ENCODE data around the gene TOMM40. TPM values are rescaled to one million over a fixed set of nuclear protein-coding genes. Genes with fewer than 3 reads are reported as not detected.

The TOMM40 gene
- total and polyA plus RNA-seq, 7 experiments from 2014 or later: 26.3 to 73.3 (median 37.5) TPM

DNA sequence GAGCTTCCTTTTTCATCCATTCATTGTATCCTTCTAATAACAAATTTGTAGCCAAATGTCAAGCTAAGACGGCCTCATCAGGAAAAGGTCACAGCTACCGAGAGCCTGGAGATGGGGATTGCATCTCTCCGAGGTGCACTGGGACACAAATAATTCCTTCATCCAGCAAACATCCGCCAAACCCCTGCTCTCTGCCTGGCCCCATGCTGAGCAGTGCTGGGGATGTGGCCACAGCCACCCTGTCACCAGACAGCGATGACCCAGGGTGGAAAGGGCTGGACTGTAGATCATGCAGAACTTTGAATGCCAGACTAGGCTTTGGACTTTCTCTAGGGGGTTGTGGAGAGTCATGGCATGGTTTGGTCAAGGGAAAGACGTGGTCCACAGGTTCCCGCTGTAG, 1.9 kb downstream of the TOMM40 start:
- intact Hi-C loops (cut with micrococcal nuclease): loop anchor here in 1 of 2 donors (5.0 kb wide), 2 partner anchors 201 to 994 kb away; partner anchors contain the start of gene IRF2BP1
- H3K4me3 ChIP-seq (ENCODE audit: low read length): no peak overlapping the region
- no peak for ATAC-seq
- no peak overlapping the region for H3K27ac ChIP-seq (ENCODE audit: low read depth, low read length)
- Mint-ChIP-seq H3K27me3 (no peaks in the 10 kb centered on the region), H3K4me3 (peak overlapping the region; percentile 72 to 96 (median 88)), H3K36me3 (peaks cover 0 to 25% (median 5%) of the 10 kb centered on the region in 5 donors), H3K9me3 (peaks cover 0 to 5% (median 0%) of the 10 kb centered on the region in 11 donors), H3K27ac (peak overlapping the region in 7 of 9 donors; percentile 40 to 90 (median 81)), H3K4me1 (peaks cover 18 to 44% (median 32%) of the 10 kb centered on the region in 7 donors)
- DNase-seq: no peak
- ChIA-PET POLR2A (no interaction called here), CTCF (no interaction called here)
- no peaks in the 10 kb centered on the region for H3K9me3 ChIP-seq (ENCODE audit: control insufficient read depth in 2 of 3, low read length in 3 of 3)
- H3K4me1 ChIP-seq (ENCODE audit: control insufficient read depth in 2 of 2, insufficient read depth in 2 of 2, low read length in 2 of 2): peaks cover 10 to 20% of the 10 kb centered on the region in 2 donors
- no peaks in the 10 kb centered on the region for H3K27me3 ChIP-seq (ENCODE audit: control insufficient read depth in 2 of 2, insufficient read depth in 2 of 2, low read length in 2 of 2)
- H3K36me3 ChIP-seq (ENCODE audit: control insufficient read depth in 2 of 3, insufficient read depth in 3 of 3, low read length in 3 of 3): peaks cover 0 to 57% (median 18%) of the 10 kb centered on the region in 3 experiments

DNA sequence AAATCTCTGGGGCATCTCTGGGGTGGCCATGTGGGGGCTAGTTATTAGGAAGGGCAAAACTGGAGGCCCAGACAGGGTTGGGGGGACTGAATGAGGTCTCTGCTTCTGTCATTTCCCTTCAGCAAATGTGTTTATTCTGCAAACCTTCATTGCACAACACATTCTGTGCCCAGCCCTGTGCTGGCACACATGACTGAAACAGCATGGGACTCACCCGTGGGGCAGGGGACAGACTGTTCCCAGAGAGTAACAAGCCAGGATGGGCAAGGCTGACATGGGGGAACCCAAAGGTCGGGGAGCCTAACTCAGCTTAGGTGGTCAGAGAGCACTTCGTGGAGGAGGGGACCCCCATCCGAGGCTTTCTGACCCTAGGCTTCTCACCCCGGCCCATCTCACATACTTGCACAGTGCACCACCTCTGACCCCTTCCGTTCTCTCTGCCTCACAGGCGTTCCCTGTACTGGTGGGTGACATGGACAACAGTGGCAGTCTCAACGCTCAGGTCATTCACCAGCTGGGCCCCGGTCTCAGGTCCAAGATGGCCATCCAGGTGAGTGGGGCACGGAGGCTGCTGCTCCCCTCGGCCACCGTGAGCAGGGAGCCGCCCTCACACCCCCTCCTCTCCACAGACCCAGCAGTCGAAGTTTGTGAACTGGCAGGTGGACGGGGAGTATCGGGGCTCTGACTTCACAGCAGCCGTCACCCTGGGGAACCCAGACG, 2.4 kb downstream of the TOMM40 start:
- CTCF ChIA-PET: no interaction called here
- ATAC-seq (no peak), DNase-seq (no peak)
- Mint-ChIP-seq H3K4me1 (peaks cover 18 to 44% (median 32%) of the 10 kb centered on the region in 7 donors), H3K4me3 (peak overlapping the region; percentile 41 to 96 (median 88)), H3K27ac (peak overlapping the region in 3 of 9 donors; percentile 33 to 40 (median 36)), H3K27me3 (no peaks in the 10 kb centered on the region), H3K36me3 (peaks cover 0 to 28% (median 5%) of the 10 kb centered on the region in 5 donors), H3K9me3 (peaks cover 0 to 5% (median 0%) of the 10 kb centered on the region in 11 donors)
- Histone ChIP-seq H3K9me3 (ENCODE audit: control insufficient read depth in 2 of 3, low read length in 3 of 3) (no peaks in the 10 kb centered on the region), H3K36me3 (ENCODE audit: control insufficient read depth in 2 of 3, insufficient read depth in 3 of 3, low read length in 3 of 3) (peaks cover 0 to 60% (median 18%) of the 10 kb centered on the region in 3 experiments), H3K27ac (ENCODE audit: low read depth, low read length) (no peak overlapping the region), H3K27me3 (ENCODE audit: control insufficient read depth in 2 of 2, insufficient read depth in 2 of 2, low read length in 2 of 2) (no peaks in the 10 kb centered on the region), H3K4me3 (ENCODE audit: low read length) (no peak overlapping the region), H3K4me1 (ENCODE audit: control insufficient read depth in 2 of 2, insufficient read depth in 2 of 2, low read length in 2 of 2) (peaks cover 10 to 20% of the 10 kb centered on the region in 2 donors)
- intact Hi-C loops (cut with micrococcal nuclease): loop anchor here in 1 of 2 donors (5.0 kb wide), 2 partner anchors 201 to 994 kb away; partner anchors contain the start of gene IRF2BP1
- POLR2A ChIA-PET: no interaction called here

DNA sequence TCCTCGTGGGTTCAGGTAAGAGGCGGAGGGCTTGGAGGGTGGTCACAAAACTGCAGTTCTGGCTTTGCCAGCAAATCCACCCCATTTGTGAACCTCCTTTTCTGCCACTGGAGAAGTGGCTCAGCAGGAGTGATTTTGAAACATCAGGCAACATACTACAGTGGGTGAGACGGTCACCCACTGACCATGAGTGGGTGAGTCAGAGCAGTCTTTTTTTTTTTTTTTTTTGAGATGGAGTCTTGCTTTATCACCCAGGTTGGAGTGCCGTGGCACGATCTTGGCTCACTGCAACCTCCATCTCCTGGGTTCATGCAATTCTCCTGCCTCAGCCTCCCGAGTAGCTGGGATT, 3.0 kb downstream of the TOMM40 start:
- ATAC-seq (no peak), DNase-seq (no peak)
- H3K27ac ChIP-seq (ENCODE audit: low read depth, low read length): no peak overlapping the region
- intact Hi-C loops (cut with micrococcal nuclease): loop anchor here in 1 of 2 donors (5.0 kb wide), 2 partner anchors 202 to 993 kb away; partner anchors contain the start of gene IRF2BP1
- Mint-ChIP-seq H3K27me3 (no peaks in the 10 kb centered on the region), H3K27ac (peak overlapping the region in 1 of 9 donors; percentile 36), H3K9me3 (peaks cover 0 to 4% (median 0%) of the 10 kb centered on the region in 11 donors), H3K4me3 (no peak overlapping the region), H3K4me1 (peaks cover 16 to 42% (median 30%) of the 10 kb centered on the region in 7 donors), H3K36me3 (peaks cover 0 to 28% (median 5%) of the 10 kb centered on the region in 5 donors)
- ChIA-PET CTCF (no interaction called here), POLR2A (no interaction called here)
- H3K36me3 ChIP-seq (ENCODE audit: control insufficient read depth in 2 of 3, insufficient read depth in 3 of 3, low read length in 3 of 3): peaks cover 0 to 60% (median 18%) of the 10 kb centered on the region in 3 experiments
- no peaks in the 10 kb centered on the region for H3K27me3 ChIP-seq (ENCODE audit: control insufficient read depth in 2 of 2, insufficient read depth in 2 of 2, low read length in 2 of 2)
- no peak overlapping the region for H3K4me3 ChIP-seq (ENCODE audit: low read length)
- H3K9me3 ChIP-seq (ENCODE audit: control insufficient read depth in 2 of 3, low read length in 3 of 3): no peaks in the 10 kb centered on the region
- peaks cover 10 to 20% of the 10 kb centered on the region in 2 donors for H3K4me1 ChIP-seq (ENCODE audit: control insufficient read depth in 2 of 2, insufficient read depth in 2 of 2, low read length in 2 of 2)

DNA sequence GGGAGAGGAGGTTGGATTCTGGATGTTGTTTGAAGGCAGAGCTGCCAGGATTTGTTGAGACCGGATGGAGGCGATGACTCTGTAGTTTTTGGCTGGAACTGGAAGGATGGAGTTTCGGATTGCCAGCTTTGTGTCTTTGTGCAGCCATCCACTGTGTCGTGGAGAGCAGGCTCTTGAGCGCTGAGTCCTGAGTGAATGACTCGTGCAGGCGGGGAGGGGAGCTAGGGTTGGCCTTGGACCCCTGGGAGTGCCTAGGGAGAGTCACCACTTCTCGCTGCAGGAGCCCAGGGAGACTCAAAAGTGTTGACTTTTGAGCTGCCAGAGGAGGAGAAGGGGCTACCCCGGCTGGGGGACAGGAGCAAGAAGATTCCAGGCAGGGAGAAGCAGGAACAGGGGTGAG, 3.9 kb downstream of the TOMM40 start:
- ChIA-PET CTCF (no interaction called here), POLR2A (interaction anchor here (0.6 kb wide), 1 partner anchor 16 kb away, joined by 3 read pairs; no protein-coding TSS in a partner anchor)
- Mint-ChIP-seq H3K36me3 (peaks cover 0 to 30% (median 6%) of the 10 kb centered on the region in 5 donors), H3K27me3 (no peaks in the 10 kb centered on the region), H3K9me3 (peaks cover 0 to 2% (median 0%) of the 10 kb centered on the region in 11 donors), H3K27ac (no peak overlapping the region), H3K4me3 (peak overlapping the region in 2 of 10 donors; percentile 39 to 41), H3K4me1 (peaks cover 13 to 34% (median 28%) of the 10 kb centered on the region in 7 donors)
- DNase-seq (no peak), ATAC-seq (no peak)
- no peak overlapping the region for H3K4me3 ChIP-seq (ENCODE audit: low read length)
- H3K9me3 ChIP-seq (ENCODE audit: control insufficient read depth in 2 of 3, low read length in 3 of 3): no peaks in the 10 kb centered on the region
- no peaks in the 10 kb centered on the region for H3K27me3 ChIP-seq (ENCODE audit: control insufficient read depth in 2 of 2, insufficient read depth in 2 of 2, low read length in 2 of 2)
- intact Hi-C loops (cut with micrococcal nuclease): loop anchor here in 1 of 2 donors (5.0 kb wide), 2 partner anchors 203 to 992 kb away; partner anchors contain the start of gene IRF2BP1
- H3K4me1 ChIP-seq (ENCODE audit: control insufficient read depth in 2 of 2, insufficient read depth in 2 of 2, low read length in 2 of 2): peaks cover 6 to 14% of the 10 kb centered on the region in 2 donors
- peaks cover 0 to 65% (median 18%) of the 10 kb centered on the region in 3 experiments for H3K36me3 ChIP-seq (ENCODE audit: control insufficient read depth in 2 of 3, insufficient read depth in 3 of 3, low read length in 3 of 3)
- no peak overlapping the region for H3K27ac ChIP-seq (ENCODE audit: low read depth, low read length)

DNA sequence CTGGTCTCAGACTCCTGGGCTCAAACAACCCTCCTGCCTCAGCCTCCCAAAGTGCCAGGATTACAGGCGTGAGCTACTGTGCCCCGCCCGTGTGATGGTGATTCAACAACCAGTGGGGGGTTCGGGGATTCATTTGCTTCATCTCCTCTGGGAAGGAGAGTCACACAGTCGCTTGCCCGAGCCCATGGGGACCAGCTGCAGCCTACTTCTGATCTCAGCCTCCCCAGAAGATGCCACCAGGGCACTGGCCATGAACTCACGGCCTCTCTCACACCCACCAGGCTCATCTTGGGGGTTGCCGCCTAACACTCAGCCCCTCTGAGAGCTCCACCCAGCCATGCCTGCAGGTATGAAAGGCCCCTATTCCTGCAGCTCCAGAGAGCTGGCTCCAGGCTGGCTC, 6.8 kb downstream of the TOMM40 start:
- no peaks in the 10 kb centered on the region for H3K4me1 ChIP-seq (ENCODE audit: control insufficient read depth in 2 of 2, insufficient read depth in 2 of 2, low read length in 2 of 2)
- H3K4me3 ChIP-seq (ENCODE audit: low read length): no peak overlapping the region
- H3K27ac ChIP-seq (ENCODE audit: low read depth, low read length): no peak overlapping the region
- Mint-ChIP-seq H3K36me3 (peaks cover 0 to 39% (median 16%) of the 10 kb centered on the region in 5 donors), H3K4me3 (no peak overlapping the region), H3K27me3 (no peaks in the 10 kb centered on the region), H3K27ac (no peak overlapping the region), H3K4me1 (peaks cover under 1 to 9% (median 5%) of the 10 kb centered on the region in 7 donors), H3K9me3 (no peaks in the 10 kb centered on the region)
- ChIA-PET POLR2A (no interaction called here), CTCF (interaction anchor here (0.6 kb wide), 1 partner anchor 75 kb away, joined by 3 read pairs; no protein-coding TSS in a partner anchor)
- no peaks in the 10 kb centered on the region for H3K27me3 ChIP-seq (ENCODE audit: control insufficient read depth in 2 of 2, insufficient read depth in 2 of 2, low read length in 2 of 2)
- no peaks in the 10 kb centered on the region for H3K9me3 ChIP-seq (ENCODE audit: control insufficient read depth in 2 of 3, low read length in 3 of 3)
- no peak for DNase-seq
- no peak for ATAC-seq
- H3K36me3 ChIP-seq (ENCODE audit: control insufficient read depth in 2 of 3, insufficient read depth in 3 of 3, low read length in 3 of 3): peaks cover 0 to 84% (median 18%) of the 10 kb centered on the region in 3 experiments
- intact Hi-C loops (cut with micrococcal nuclease): no loop called here

DNA sequence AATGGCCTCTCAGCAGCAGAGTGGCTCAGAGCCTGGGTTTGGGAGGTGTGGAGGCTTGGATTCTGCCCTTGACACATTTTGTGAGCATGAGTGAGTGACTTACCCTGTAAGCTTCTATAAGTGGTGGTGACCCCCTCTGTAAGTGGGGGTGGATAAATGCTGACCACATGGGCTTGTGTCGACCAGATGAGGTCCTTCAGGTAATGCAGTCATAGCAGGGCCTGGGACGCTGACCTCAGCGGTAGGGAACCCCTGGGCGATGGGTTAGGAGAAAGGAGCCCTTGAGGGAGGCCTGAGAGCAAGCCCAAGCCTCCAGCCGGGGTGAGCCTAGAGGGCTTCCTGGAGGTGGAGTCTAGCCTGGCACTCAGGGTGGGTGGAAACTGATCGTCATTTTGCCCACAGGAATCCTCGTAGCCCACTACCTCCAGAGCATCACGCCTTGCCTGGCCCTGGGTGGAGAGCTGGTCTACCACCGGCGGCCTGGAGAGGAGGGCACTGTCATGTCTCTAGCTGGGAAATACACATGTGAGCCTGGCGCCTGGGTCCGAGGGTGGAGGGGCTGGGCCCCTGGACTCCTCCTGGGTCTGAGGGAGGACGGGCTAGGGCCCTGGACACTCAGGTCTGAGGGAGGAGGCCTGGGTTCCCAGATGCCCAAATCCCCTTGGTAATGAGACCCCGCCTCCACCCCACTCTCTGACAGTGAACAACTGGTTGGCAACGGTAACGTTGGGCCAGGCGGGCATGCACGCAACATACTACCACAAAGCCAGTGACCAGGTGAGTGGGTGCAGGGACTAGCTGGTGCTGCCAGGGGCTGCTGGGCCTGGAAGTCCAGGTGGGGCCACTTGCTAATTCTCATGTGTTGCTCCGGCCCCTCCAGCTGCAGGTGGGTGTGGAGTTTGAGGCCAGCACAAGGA, 9.5 kb downstream of the TOMM40 start:
- H3K4me1 Mint-ChIP-seq: peaks cover 0 to 10% (median 0%) of the 10 kb centered on the region in 7 donors

More for the DNA sequence above, 9.5 kb downstream of the TOMM40 start:
- Histone ChIP-seq H3K4me1 (ENCODE audit: control insufficient read depth in 2 of 2, insufficient read depth in 2 of 2, low read length in 2 of 2) (no peaks in the 10 kb centered on the region), H3K27me3 (ENCODE audit: control insufficient read depth in 2 of 2, insufficient read depth in 2 of 2, low read length in 2 of 2) (no peaks in the 10 kb centered on the region), H3K9me3 (ENCODE audit: control insufficient read depth in 2 of 3, low read length in 3 of 3) (no peaks in the 10 kb centered on the region), H3K27ac (ENCODE audit: low read depth, low read length) (no peak overlapping the region), H3K36me3 (ENCODE audit: control insufficient read depth in 2 of 3, insufficient read depth in 3 of 3, low read length in 3 of 3) (peaks cover 0 to 64% (median 10%) of the 10 kb centered on the region in 3 experiments), H3K4me3 (ENCODE audit: low read length) (no peak overlapping the region)
- ChIA-PET CTCF (no interaction called here), POLR2A (no interaction called here)
- Mint-ChIP-seq H3K27me3 (peaks cover 0 to 5% (median 0%) of the 10 kb centered on the region in 5 donors), H3K36me3 (peaks cover 0 to 25% (median 8%) of the 10 kb centered on the region in 5 donors), H3K27ac (peak overlapping the region in 1 of 9 donors; percentile 45), H3K9me3 (no peaks in the 10 kb centered on the region), H3K4me3 (no peak overlapping the region)
- no peak for DNase-seq
- intact Hi-C loops (cut with micrococcal nuclease): loop anchor here in 1 of 2 donors (5.0 kb wide), 1 partner anchor 347 kb away; the partner anchor contains the start of gene EXOC3L2
- ATAC-seq: no peak
